HepG2 (cell line): Measurements from ENCODE around the gene DOK5. TPM values are rescaled to one million over a fixed set of nuclear protein-coding genes. Genes with fewer than 3 reads are reported as not detected.

Experiments
- ATAC-seq: fragments of 200-7000 bp; cut with Tn5 transposase; 3 replicates; pipeline ENCODE4 v1.9.1; 2020; ENCODE audit warnings: mild to moderate bottlenecking, moderate library complexity
- BruUV-seq: library from RNA; stranded (reverse); fragments of 400-500 nt; replicated peaks from 2 replicates; lab custom pipeline; 2021; lab: Mats Ljungman, UMichigan
- CTCF ChIA-PET: fragments of 300-600 bp; formaldehyde crosslinking; extraction: SDS; loops from one replicate; lab custom pipeline; 2021; ENCODE audit warnings: low total read pairs, inconsistent platforms, low intra/inter-chr PET ratio; lab: Yijun Ruan, JAX
- POLR2A ChIA-PET: fragments of 350-600 bp; sonication (Branson Sonifier 250); formaldehyde crosslinking; loops from one replicate; lab custom pipeline; 2020; ENCODE audit warnings: antibody characterized with exemption, inconsistent platforms; lab: Yijun Ruan, JAX
- DNase-seq: peaks from one replicate; pipeline ENCODE4 v3.0.0-alpha.2; 2015; ENCODE audit warnings: low spot score
- FAIRE-seq: peaks from 3 replicates; lab custom pipeline; 2011; peaks lifted over from hg19 to GRCh38; lab: Jason Lieb, UNC
- H2AFZ ChIP-seq: one replicate; pipeline ENCODE4 v1.6.1; 2011; ENCODE audit warnings: low read length, inconsistent platforms
- H3K27ac ChIP-seq: fragments of 300-600 bp; 3 replicates; pipeline ENCODE4 v1.8.0; 2011; ENCODE audit warnings: mixed run types, mild to moderate bottlenecking, mixed read lengths, low read length, inconsistent platforms; ENCODE audit not compliant: insufficient read depth; ENCODE audit errors: extremely low read length
- H3K27me3 ChIP-seq, 2 experiments: fragments of 200-600 bp in 1 of 2; 2 replicates in 1 of 2; 3 replicates in 1 of 2; pipeline versions ENCODE4 v1.6.0 to v1.8.0; 2011; ENCODE audit warnings: low read length in 2 of 2, mild to moderate bottlenecking in 2 of 2, moderate library complexity in 2 of 2, inconsistent platforms in 1 of 2; ENCODE audit not compliant: insufficient read depth in 2 of 2, control insufficient read depth in 1 of 2
- H3K36me3 ChIP-seq, 2 experiments: fragments of 200-600 bp in 1 of 2; replicated peaks in 1 of 2; 2 replicates in 1 of 2; 3 replicates in 1 of 2; pipeline versions ENCODE4 v1.5.1 to v1.8.0; 2011; ENCODE audit warnings: low read length in 2 of 2, inconsistent platforms in 1 of 2; ENCODE audit not compliant: insufficient read depth in 2 of 2, control insufficient read depth in 1 of 2
- H3K4me1 ChIP-seq: 2 replicates; pipeline ENCODE4 v1.5.1; 2012; ENCODE audit warnings: low read length, inconsistent platforms; ENCODE audit not compliant: insufficient read depth
- H3K4me2 ChIP-seq: 2 replicates; pipeline ENCODE4 v1.6.0; 2011; ENCODE audit warnings: low read depth, low read length, inconsistent platforms
- H3K4me3 ChIP-seq, 3 experiments: fragments of 200-600 bp in 1 of 3; sonication (generic), shearing (Covaris generic) in 1 of 3; replicated peaks in 1 of 3; 2 replicates each; pipeline ENCODE4 v1.5.1; 2011 to 2016; ENCODE audit warnings: low read length in 3 of 3, inconsistent platforms in 2 of 3, low read depth in 2 of 3, mild to moderate bottlenecking in 2 of 3, control low read depth in 1 of 3, mixed read lengths in 1 of 3; ENCODE audit not compliant: insufficient read depth in 1 of 3
- H3K79me2 ChIP-seq: one replicate; pipeline ENCODE4 v1.6.1; 2011; ENCODE audit warnings: low read length, inconsistent platforms; ENCODE audit not compliant: insufficient read depth
- H3K9ac ChIP-seq: 2 replicates; pipeline ENCODE4 v1.6.0; 2011; ENCODE audit warnings: mild to moderate bottlenecking, low read depth, low read length, inconsistent platforms; ENCODE audit not compliant: insufficient read depth
- H3K9me3 ChIP-seq: 2 replicates; pipeline ENCODE4 v1.5.1; 2012; ENCODE audit warnings: mild to moderate bottlenecking, low read length
- H4K20me1 ChIP-seq: 2 replicates; pipeline ENCODE4 v1.6.0; 2011; ENCODE audit warnings: inconsistent platforms, mild to moderate bottlenecking, low read length, moderate library complexity; ENCODE audit not compliant: insufficient read depth
- MLLT10 ChIP-seq: sonication (generic); formaldehyde crosslinking; IDR thresholded peaks from 2 replicates; pipeline ENCODE4 v1.4.0; 2020; ENCODE audit warnings: missing genetic modification reagents
- ZFAT ChIP-seq: sonication (generic); formaldehyde crosslinking; conservative IDR thresholded peaks from 2 replicates; pipeline ENCODE4 v1.8.1; 2023; ENCODE audit warnings: missing genetic modification reagents, inconsistent platforms
- ZKSCAN1 ChIP-seq: fragments of 150-350 bp; IDR thresholded peaks from 2 replicates; pipeline ENCODE4 v1.6.1; 2014; ENCODE audit warnings: low read length
- ZNF260 ChIP-seq: sonication (generic); formaldehyde crosslinking; IDR thresholded peaks from 2 replicates; pipeline ENCODE4 v1.4.0; 2020; ENCODE audit warnings: missing genetic modification reagents, low read depth, mild to moderate bottlenecking, borderline replicate concordance
- ZNF562 ChIP-seq: sonication (generic); formaldehyde crosslinking; IDR thresholded peaks from 2 replicates; pipeline ENCODE4 v1.8.0; 2022; ENCODE audit warnings: missing genetic modification reagents, borderline replicate concordance
- ZNF564 ChIP-seq: sonication (generic); formaldehyde crosslinking; IDR thresholded peaks from 2 replicates; pipeline ENCODE4 v1.8.1; 2023; ENCODE audit warnings: mild to moderate bottlenecking, missing genetic modification reagents
- WGBS: methylation state at CpG from one replicate; pipeline ENCODE4 v1.1.6; 2017; ENCODE audit warnings: low lambda C conversion rate; 5-methylcytosine and 5-hydroxymethylcytosine counted together
- in situ Hi-C: cut with HindIII; loops from 2 replicates; pipeline ENCODE4 v1.10.0; 2017; ENCODE audit warnings: low pct_unique_long_range_greater_than_20kb; ENCODE audit not compliant: extremely low pct_ligation_motif_present
- intact Hi-C: fragments of 100-400 bp; cut with micrococcal nuclease; formaldehyde crosslinking; loops from one replicate; pipeline ENCODE4 v1.10.0; 2022; ENCODE audit not compliant: unreplicated experiment
- polyA plus RNA-seq, 8 experiments: library from polyadenylated mRNA; depleted of rRNA in 3 of 8; stranded (reverse) in 7 of 8; unstranded in 1 of 8; fragments of >200 nt; fragmentation: Illumina TruSeq in 4 of 8; extraction: Trizol in 4 of 8; gene quantifications; 2 replicates each; pipeline versions ENCODE4 v1.2.1 to v1.2.3, GENCODE V29; 2011 to 2016; ENCODE audit warnings: low read depth in 4 of 8, missing spikeins in 1 of 8, mixed read lengths in 1 of 8; ENCODE audit not compliant: insufficient read depth in 1 of 8
- total RNA-seq, 5 experiments: library from RNA; depleted of rRNA; stranded (reverse); fragments of >200 nt; fragmentation: Illumina TruSeq; extraction: Trizol; gene quantifications; 2 replicates each; pipeline ENCODE4 v1.2.3, GENCODE V29; 2016; ENCODE audit warnings: low read depth in 1 of 5
- TF ChIP-seq, protein P1 (sequence below): sonication (generic); formaldehyde crosslinking; IDR thresholded peaks from 2 replicates; pipeline ENCODE4 v1.4.0; 2020; ENCODE audit warnings: mild to moderate bottlenecking, low read depth, missing genetic modification reagents

Gene DOK5
- total and polyA plus RNA-seq, 2 of the 13 experiments (the other 11 are each of a cell fraction or from before 2014, with no cell fraction given), result not detected

- in situ Hi-C loops, result no loop called here
- no TSS peak for BruUV-seq
- H3K27ac ChIP-seq, result no peak overlapping the region
- TF ChIP-seq ZNF562 (CRISPR knock-in tag) (no peak), ZFAT (CRISPR knock-in tag) (no peak)
- TF ChIP-seq, all 625 proteins: peak for 0
- intact Hi-C loops, result no loop called here
- no peaks in the 10 kb centered on the region for H3K36me3 ChIP-seq
- no peaks in the 10 kb centered on the region for H4K20me1 ChIP-seq
- peaks cover 0 to 2% of the 10 kb centered on the region in 2 experiments; a peak in 1 of 5 replicates for H3K27me3 ChIP-seq
- no peak overlapping the region for H3K9ac ChIP-seq
- H3K9me3 ChIP-seq, result peaks cover 7% of the 10 kb centered on the region
- H2AFZ ChIP-seq, result no peak overlapping the region
- H3K4me3 ChIP-seq, result no peak overlapping the region
- H3K4me2 ChIP-seq, result no peak overlapping the region
- no peaks in the 10 kb centered on the region for H3K79me2 ChIP-seq
- ATAC-seq, result peak; percentile 52
- H3K4me1 ChIP-seq, result no peaks in the 10 kb centered on the region
- 1% methylated on average over 3 of the region's 3 CpGs for WGBS
- no peak for DNase-seq
- ChIA-PET CTCF (no interaction called here), POLR2A (no interaction called here)
- no peak for FAIRE-seq
Observed at GRCh38 chr20:54605319-54605718, 129.9 kb downstream of the DOK5 start.

DNA sequence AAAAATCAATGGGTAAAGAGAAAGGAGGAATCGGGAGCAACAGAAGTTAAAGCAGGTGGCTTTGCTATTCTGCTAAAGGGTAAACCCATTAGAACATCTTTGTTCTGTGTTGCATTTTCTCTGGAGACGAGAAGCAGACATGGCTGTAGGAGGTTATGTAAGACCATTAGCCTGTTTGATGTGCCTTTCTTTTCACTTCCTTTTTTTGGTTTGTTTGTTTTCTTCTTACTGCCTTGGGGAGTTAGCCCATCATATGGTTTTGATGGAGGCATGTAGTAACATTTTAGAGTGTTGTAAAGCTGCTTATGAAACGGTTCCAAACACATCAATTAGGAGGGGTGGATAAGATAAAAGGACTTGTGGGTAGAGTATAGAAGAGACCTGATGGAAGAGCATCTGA, 131.0 kb downstream of the DOK5 start:
- Histone ChIP-seq H3K4me2 (no peak overlapping the region), H3K27ac (no peak overlapping the region), H3K36me3 (no peaks in the 10 kb centered on the region), H3K79me2 (no peaks in the 10 kb centered on the region), H3K27me3 (peaks cover 0 to 5% of the 10 kb centered on the region in 2 experiments; a peak in 1 of 5 replicates), H3K9ac (no peak overlapping the region), H4K20me1 (no peaks in the 10 kb centered on the region), H3K4me3 (no peak overlapping the region), H3K9me3 (no peaks in the 10 kb centered on the region), H2AFZ (no peak overlapping the region), H3K4me1 (no peaks in the 10 kb centered on the region)
- ATAC-seq (no peak), DNase-seq (no peak), FAIRE-seq (no peak)
- TF ChIP-seq ZNF564 (no peak), ZNF260 (CRISPR knock-in tag) (no peak), MLLT10 (CRISPR knock-in tag) (no peak), ZKSCAN1 (no peak)
- TF ChIP-seq, protein P1, sequence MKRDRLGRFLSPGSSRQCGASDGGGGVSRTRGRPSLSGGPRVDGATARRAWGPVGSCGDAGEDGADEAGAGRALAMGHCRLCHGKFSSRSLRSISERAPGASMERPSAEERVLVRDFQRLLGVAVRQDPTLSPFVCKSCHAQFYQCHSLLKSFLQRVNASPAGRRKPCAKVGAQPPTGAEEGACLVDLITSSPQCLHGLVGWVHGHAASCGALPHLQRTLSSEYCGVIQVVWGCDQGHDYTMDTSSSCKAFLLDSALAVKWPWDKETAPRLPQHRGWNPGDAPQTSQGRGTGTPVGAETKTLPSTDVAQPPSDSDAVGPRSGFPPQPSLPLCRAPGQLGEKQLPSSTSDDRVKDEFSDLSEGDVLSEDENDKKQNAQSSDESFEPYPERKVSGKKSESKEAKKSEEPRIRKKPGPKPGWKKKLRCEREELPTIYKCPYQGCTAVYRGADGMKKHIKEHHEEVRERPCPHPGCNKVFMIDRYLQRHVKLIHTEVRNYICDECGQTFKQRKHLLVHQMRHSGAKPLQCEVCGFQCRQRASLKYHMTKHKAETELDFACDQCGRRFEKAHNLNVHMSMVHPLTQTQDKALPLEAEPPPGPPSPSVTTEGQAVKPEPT, result no peak
- in situ Hi-C loops, result no loop called here
- intact Hi-C loops, result no loop called here
- 3% methylated on average over 3 of the region's 3 CpGs for WGBS
- BruUV-seq, result no TSS peak
- ChIA-PET CTCF (no interaction called here), POLR2A (no interaction called here)
